Liver (tissue), 9 donors: Measurements from ENCODE around the gene GPD2. TPM values are rescaled to one million over a fixed set of nuclear protein-coding genes. Genes with fewer than 3 reads are reported as not detected.

Experiments used
- DNase-seq: peaks from one replicate; pipeline ENCODE4 v3.0.0-alpha.2; 2017; ENCODE audit warnings: low spot score
- H3K27ac ChIP-seq, 2 donors: one replicate each; pipeline ENCODE4 v1.7.0; 2013; ENCODE audit warnings: inconsistent platforms in 2 of 2, low read length in 2 of 2, control low read depth in 1 of 2, low read depth in 1 of 2, mild to moderate bottlenecking in 1 of 2
- H3K27me3 ChIP-seq, 4 donors: one replicate each; pipeline versions ENCODE4 v1.6.1 to v1.7.0; 2013; ENCODE audit warnings: low read length in 3 of 4, inconsistent platforms in 1 of 4, mild to moderate bottlenecking in 1 of 4, moderate library complexity in 1 of 4; ENCODE audit not compliant: control insufficient read depth in 4 of 4, insufficient read depth in 4 of 4
- H3K36me3 ChIP-seq, 4 donors: one replicate each; pipeline versions ENCODE4 v1.6.1 to v1.7.0; 2013; ENCODE audit warnings: low read length in 3 of 4, mild to moderate bottlenecking in 3 of 4, low read depth in 1 of 4, moderate library complexity in 1 of 4; ENCODE audit not compliant: control insufficient read depth in 4 of 4, insufficient read depth in 3 of 4
- H3K4me1 ChIP-seq, 4 donors: one replicate each; pipeline versions ENCODE4 v1.6.1 to v1.7.0; 2013; ENCODE audit warnings: low read length in 3 of 4, mild to moderate bottlenecking in 3 of 4, moderate library complexity in 1 of 4; ENCODE audit not compliant: control insufficient read depth in 4 of 4, insufficient read depth in 4 of 4
- H3K4me3 ChIP-seq, 3 donors: one replicate each; pipeline versions ENCODE4 v1.6.1 to v1.7.0; 2013; ENCODE audit warnings: low read length in 3 of 3, control low read depth in 1 of 3, low read depth in 1 of 3, mild to moderate bottlenecking in 1 of 3
- H3K9ac ChIP-seq, 2 donors: one replicate each; pipeline ENCODE4 v1.7.0; 2013; ENCODE audit warnings: low read length in 2 of 2, mild to moderate bottlenecking in 2 of 2, moderate library complexity in 2 of 2, control low read depth in 1 of 2, low read depth in 1 of 2
- H3K9me3 ChIP-seq, 4 donors: one replicate each; pipeline versions ENCODE4 v1.6.1 to v1.7.0; 2013; ENCODE audit warnings: low read length in 3 of 4; ENCODE audit not compliant: control insufficient read depth in 4 of 4
- ATF3 ChIP-seq: IDR thresholded peaks from 2 replicates; pipeline ENCODE4 v1.6.1; 2016; ENCODE audit warnings: antibody characterized with exemption
- CTCF ChIP-seq: fragments of 150-350 bp; IDR thresholded peaks from 2 replicates; pipeline ENCODE4 v1.5.1; 2017; ENCODE audit warnings: improper control_type of control experiment, low read depth, low read length; ENCODE audit not compliant: missing input control
- EGR1 ChIP-seq, 2 donors: IDR thresholded peaks; 2 replicates each; pipeline ENCODE4 v1.6.1; 2016 to 2018; ENCODE audit warnings: antibody characterized with exemption in 2 of 2, low read depth in 2 of 2
- FOXA1 ChIP-seq: IDR thresholded peaks from 2 replicates; pipeline ENCODE4 v1.6.1; 2016; ENCODE audit warnings: antibody characterized with exemption
- FOXA2 ChIP-seq: IDR thresholded peaks from 2 replicates; pipeline ENCODE4 v1.6.1; 2016; ENCODE audit warnings: antibody characterized with exemption
- GABPA ChIP-seq, 2 donors: IDR thresholded peaks in 1 of 2; conservative IDR thresholded peaks in 1 of 2; 2 replicates each; pipeline ENCODE4 v1.6.1; 2016; ENCODE audit warnings: antibody characterized with exemption in 2 of 2, mild to moderate bottlenecking in 1 of 2, moderate library complexity in 1 of 2
- HNF4A ChIP-seq, 2 donors: conservative IDR thresholded peaks; 2 replicates each; pipeline ENCODE4 v1.6.1; 2016; ENCODE audit warnings: antibody characterized with exemption in 2 of 2, mild to moderate bottlenecking in 2 of 2
- HNF4G ChIP-seq: IDR thresholded peaks from 2 replicates; pipeline ENCODE4 v1.6.1; 2016; ENCODE audit warnings: antibody characterized with exemption
- JUND ChIP-seq, 2 donors: IDR thresholded peaks; 2 replicates each; pipeline ENCODE4 v1.6.1; 2016; ENCODE audit warnings: antibody characterized with exemption in 2 of 2
- RAD21 ChIP-seq, 2 donors: IDR thresholded peaks; 2 replicates each; pipeline ENCODE4 v1.6.1; 2016; ENCODE audit warnings: antibody characterized with exemption in 2 of 2, mild to moderate bottlenecking in 2 of 2
- REST ChIP-seq: IDR thresholded peaks from 2 replicates; pipeline ENCODE4 v1.6.1; 2016; ENCODE audit warnings: antibody characterized with exemption, mild to moderate bottlenecking
- RXRA ChIP-seq, 2 donors: IDR thresholded peaks; 2 replicates each; pipeline ENCODE4 v1.6.1; 2017 to 2018; ENCODE audit warnings: antibody characterized with exemption in 2 of 2, mild to moderate bottlenecking in 1 of 2
- SP1 ChIP-seq: IDR thresholded peaks from 2 replicates; pipeline ENCODE4 v1.6.1; 2018; ENCODE audit warnings: antibody characterized with exemption, mild to moderate bottlenecking
- YY1 ChIP-seq: IDR thresholded peaks from 2 replicates; pipeline ENCODE4 v1.6.1; 2016; ENCODE audit warnings: antibody characterized with exemption, mild to moderate bottlenecking
- ZBTB33 ChIP-seq: IDR thresholded peaks from 2 replicates; pipeline ENCODE4 v1.6.1; 2016; ENCODE audit warnings: antibody characterized with exemption
- WGBS: extraction: QIAGEN DNeasy Blood & Tissue Kit; methylation state at CpG from one replicate; pipeline ENCODE4 v1.1.7; 2013; 5-methylcytosine and 5-hydroxymethylcytosine counted together
- polyA plus RNA-seq, 2 donors: library from polyadenylated mRNA; stranded (reverse) in 1 of 2; unstranded in 1 of 2; fragments of 200-250 nt in 1 of 2; fragments of >200 nt in 1 of 2; fragmentation: Nextera tagmentation in 1 of 2; extraction: Ambion mirVana in 1 of 2; gene quantifications; one replicate each; pipeline versions ENCODE4 v1.2.1 to v1.2.3, GENCODE V29; 2013 to 2015
- total RNA-seq, 2 donors: library from RNA; depleted of rRNA; stranded (reverse); fragments of >200 nt; gene quantifications; one replicate each; pipeline ENCODE4 v1.2.3, GENCODE V29; 2014
- donor health status: healthy.
- donor health status: healthy.
- donor health status: healthy.
- donor health status: healthy.
- donor health status: healthy.

The GPD2 gene
- total and polyA plus RNA-seq, 4 donors, result 1.4 to 14.3 (median 6.1) TPM

GRCh38 chr2:156539086-156539860 lies 103.1 kb downstream of the GPD2 start:
- no peak overlapping the region for H3K27ac ChIP-seq
- WGBS, result 94% methylated on average over 4 of the region's 4 CpGs

More at GRCh38 chr2:156539086-156539860, 103.1 kb downstream of the GPD2 start:
- H3K4me1 ChIP-seq, result no peaks in the 10 kb centered on the region
- H3K9me3 ChIP-seq, result no peaks in the 10 kb centered on the region
- H3K27me3 ChIP-seq, result no peaks in the 10 kb centered on the region
- no peak for TF ChIP-seq CTCF
- TF ChIP-seq RXRA (IDR thresholded peaks at IDR 0.05), result no peak
- no peak for TF ChIP-seq REST
- no peak for TF ChIP-seq ATF3
- no peak for TF ChIP-seq ZBTB33
- TF ChIP-seq JUND (IDR thresholded peaks at IDR 0.05), result no peak
- no peak for TF ChIP-seq FOXA1
- TF ChIP-seq YY1, result no peak
- no peak for TF ChIP-seq HNF4A (conservative IDR thresholded peaks at IDR 0.05)
- no peak for TF ChIP-seq SP1
- TF ChIP-seq GABPA (IDR thresholded peaks at IDR 0.05 in 1 of 2, conservative IDR thresholded peaks at IDR 0.05 in 1 of 2), result no peak
- no peak for TF ChIP-seq EGR1 (IDR thresholded peaks at IDR 0.05; ENCODE audit: low read depth in 2 of 2)
- no peak for TF ChIP-seq FOXA2
- TF ChIP-seq RAD21 (IDR thresholded peaks at IDR 0.05), result no peak
- TF ChIP-seq HNF4G, result no peak
- H3K9ac ChIP-seq, result no peak overlapping the region
- H3K4me3 ChIP-seq, result no peak overlapping the region
- DNase-seq, result no peak
- no peaks in the 10 kb centered on the region for H3K36me3 ChIP-seq
